ENCODE data around the gene CABP4.
"Not testable (repeated sequence)": the region's sequence is repeated elsewhere in the genome, so short reads cannot be mapped to it uniquely, and the experiment has no call there.

CABP4 gene

DNA sequence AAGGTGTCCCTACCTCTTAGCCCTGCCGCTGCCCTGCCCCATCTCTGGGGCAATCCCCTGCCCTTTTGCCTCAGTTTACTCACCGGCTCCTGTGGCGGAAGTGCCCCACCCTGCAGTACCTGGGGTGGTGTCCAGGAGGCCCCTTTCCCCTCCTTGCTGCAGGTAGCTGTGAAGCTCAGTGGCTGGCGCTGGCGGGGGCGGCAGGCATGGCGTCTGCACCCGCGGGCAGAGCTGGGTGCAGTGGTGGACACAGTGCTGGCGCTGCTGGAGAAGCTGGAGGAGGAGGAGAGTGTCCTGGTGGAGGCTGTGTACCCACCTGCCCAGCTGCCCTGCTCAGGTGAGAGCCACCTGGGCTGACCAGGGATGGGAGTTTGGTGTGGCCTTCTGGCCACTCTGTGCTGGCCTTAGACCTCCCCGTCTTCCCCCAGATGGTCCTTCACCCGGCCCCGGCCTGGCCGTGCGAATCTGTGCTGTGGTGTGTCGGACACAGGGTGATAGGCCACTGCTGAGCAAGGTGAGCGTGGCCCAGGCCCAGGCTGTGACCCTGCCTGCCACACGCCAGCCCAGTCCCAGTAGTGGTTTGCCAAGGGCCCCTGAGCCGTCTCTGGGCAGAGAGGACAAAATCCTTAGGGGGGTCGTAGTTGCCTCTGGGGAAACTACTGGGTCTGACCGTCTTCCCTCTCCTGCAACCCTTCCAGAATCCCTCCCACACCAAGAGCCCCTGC, 35.7 kb upstream of the CABP4 start:
- no peak for DNase-seq

DNA sequence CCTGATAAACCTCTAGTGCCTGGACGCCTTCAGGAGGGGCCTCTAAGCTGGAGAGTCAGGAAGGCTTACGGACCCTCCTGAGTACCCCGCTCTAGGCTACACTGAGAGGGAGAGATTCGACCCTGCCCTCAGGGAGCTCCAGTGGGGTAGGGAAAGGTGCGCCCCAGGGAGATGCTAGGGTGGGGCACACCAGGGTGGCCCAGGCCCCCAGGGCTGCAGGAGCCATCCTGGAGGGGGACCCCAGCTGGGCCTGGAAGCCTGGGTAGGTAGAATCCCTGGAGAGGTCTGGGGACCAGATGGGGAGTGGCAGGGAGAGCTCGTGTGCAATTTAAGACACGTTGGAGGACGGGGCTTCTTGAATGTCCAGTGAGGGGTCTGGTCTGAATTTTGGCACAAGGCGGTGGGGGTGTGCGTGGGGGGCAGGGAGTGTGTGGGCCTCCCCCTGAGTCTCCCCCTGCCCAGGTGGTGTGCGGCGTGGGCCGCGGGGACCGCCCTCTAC, 35.0 kb upstream of the CABP4 start:
- no peak for DNase-seq

DNA sequence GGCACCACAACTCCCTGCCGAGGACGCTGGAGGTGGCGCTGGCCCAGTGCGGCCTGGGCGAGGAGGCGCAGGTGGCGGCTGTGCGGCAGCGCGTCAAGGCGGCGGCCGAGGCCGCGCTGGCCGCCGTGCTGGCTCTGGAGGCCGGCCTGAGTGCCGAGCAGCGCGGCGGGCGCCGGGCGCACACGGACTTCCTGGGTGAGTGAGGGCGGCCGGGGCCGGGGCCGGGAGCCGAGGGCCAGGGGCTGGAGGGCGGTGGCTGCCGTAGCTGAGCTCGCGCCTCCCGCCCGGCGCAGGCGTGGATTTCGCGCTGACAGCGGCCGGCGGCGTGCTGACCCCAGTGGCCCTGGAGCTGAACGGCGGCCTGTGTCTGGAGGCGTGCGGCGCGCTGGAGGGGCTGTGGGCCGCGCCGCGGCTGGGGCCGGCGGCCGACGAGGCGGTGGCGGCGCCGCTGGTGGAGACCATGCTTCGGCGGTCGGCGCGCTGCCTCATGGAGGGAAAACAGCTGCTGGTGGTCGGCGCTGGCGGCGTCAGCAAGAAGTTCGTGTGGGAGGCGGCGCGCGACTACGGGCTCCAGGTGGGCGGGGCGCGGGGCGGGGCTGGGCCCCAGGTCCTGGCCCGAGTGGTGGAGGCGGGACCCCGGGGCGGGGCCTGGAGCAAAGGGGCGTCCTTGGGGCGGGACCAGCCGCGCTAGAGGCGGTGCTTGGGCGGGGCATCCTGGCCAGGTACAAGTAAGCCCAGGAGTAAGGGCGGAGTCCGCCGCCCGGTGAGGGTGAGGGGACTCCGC, 34.3 kb upstream of the CABP4 start:
- DNase-seq, result peak; percentile 99

DNA sequence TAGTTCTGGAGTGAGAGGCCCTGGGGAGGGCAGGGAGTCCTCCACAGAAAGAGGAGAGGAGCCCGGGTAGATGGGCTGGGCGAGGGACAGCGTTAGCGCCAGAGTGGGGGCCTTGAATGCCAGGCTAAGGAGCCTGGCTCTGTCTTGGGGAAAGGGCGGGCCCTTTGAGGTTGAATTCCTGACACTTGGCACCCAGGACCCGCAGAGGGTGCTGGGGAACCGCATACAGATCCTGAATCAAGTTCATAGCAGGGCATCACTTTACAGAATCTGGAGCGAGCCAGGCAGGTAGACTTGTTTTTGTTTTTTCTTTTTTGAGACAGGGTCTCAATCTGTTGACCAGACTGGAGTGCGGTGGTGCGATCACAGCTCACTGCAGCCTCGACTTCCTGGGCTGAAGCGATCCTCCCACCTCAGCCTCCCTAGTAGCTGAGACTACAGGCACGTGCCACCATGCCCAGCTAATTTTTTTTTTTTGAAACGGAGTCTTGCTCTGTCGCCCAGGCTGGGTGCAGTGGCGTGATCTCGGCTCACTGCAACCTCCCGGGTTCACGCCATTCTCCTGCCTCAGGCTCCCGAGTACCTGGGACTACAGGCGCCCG, 33.6 kb upstream of the CABP4 start:
- no peak for DNase-seq

DNA sequence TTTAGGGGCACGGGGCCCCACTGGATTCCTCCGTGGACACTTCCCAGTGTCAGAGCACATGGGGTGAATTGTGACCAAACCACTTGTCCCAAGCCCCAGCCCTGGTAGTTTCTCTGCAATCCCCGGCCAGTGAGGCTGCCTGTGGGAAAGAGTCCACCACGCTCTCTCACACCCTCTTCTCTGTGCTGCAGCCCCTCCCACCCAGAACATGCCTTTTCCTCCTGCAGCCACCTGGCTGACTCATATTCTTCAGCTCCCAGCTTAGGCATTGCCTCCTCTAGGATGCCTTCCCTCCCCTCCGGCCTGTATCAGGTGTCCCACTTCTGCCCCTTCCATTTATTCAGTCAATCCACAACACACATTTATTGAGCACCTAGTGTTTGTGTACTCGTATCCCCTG, 32.3 kb upstream of the CABP4 start:
- DNase-seq, result no peak

DNA sequence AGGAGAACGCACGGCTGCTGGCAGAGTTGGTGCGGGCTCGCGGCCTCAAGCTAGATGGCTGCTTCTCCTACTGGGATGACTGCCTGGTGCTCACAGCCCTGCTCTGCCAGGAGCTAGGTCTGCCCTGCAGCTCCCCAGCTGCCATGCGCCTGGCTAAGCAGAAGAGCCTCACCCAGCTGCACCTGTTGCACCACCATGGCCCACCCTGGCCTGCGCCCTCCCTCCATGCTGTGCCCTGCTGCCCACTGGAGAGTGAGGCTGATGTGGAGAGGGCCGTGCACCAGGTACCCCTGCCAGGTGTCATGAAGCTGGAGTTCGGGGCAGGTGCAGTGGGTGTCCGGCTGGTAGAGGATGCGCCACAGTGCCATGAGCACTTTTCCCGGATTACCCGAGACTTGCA, 31.7 kb upstream of the CABP4 start:
- DNase-seq, result no peak

DNA sequence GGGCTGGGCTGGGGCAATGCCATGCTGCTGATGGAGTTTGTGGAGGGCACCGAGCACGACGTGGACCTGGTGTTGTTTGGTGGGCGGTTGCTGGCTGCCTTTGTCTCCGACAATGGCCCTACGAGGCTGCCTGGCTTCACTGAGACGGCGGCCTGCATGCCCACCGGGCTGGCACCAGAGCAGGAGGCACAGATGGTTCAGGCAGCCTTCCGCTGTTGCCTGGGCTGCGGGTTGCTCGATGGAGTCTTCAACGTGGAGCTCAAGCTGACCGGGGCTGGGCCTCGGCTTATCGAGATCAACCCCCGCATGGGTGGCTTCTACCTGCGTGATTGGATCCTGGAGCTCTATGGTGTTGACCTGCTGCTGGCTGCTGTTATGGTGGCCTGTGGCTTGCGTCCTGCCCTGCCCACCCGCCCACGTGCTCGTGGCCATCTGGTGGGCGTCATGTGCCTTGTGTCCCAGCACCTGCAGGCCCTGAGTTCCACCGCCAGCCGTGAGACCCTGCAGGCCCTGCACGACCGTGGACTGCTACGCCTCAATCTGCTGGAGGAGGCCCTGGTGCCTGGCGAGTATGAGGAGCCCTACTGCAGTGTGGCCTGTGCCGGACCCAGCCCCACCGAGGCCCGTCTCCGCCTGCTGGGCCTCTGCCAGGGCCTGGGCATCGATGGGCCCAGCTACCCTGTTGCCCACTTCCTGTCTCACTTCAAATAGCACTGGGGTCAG, 31.1 kb upstream of the CABP4 start:
- DNase-seq, result no peak

DNA sequence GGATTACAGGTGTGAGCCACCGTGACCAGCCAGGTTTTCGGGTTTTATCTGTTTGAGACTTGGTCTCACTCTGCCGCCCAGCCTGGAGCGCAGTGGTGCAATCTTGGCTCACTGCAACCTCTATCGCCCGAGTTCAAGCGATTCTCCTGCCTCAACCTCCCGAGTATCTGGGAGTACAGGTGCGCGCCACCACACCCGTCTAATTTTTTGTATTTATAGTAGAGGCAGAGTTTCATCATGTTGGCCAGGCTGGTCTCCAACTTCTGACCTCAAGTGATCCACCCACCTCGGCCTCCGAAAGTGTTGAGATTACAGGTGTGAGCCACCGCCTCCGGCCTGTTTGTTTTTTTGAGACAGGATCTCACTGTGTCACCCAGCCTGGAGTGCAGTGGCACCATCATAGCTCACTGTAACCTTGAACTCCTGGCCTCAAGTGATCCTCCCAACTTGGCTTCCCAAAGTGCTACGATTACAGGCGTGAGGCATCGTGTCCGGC, 27.7 kb upstream of the CABP4 start:
- DNase-seq, result not testable (repeated sequence)

DNA sequence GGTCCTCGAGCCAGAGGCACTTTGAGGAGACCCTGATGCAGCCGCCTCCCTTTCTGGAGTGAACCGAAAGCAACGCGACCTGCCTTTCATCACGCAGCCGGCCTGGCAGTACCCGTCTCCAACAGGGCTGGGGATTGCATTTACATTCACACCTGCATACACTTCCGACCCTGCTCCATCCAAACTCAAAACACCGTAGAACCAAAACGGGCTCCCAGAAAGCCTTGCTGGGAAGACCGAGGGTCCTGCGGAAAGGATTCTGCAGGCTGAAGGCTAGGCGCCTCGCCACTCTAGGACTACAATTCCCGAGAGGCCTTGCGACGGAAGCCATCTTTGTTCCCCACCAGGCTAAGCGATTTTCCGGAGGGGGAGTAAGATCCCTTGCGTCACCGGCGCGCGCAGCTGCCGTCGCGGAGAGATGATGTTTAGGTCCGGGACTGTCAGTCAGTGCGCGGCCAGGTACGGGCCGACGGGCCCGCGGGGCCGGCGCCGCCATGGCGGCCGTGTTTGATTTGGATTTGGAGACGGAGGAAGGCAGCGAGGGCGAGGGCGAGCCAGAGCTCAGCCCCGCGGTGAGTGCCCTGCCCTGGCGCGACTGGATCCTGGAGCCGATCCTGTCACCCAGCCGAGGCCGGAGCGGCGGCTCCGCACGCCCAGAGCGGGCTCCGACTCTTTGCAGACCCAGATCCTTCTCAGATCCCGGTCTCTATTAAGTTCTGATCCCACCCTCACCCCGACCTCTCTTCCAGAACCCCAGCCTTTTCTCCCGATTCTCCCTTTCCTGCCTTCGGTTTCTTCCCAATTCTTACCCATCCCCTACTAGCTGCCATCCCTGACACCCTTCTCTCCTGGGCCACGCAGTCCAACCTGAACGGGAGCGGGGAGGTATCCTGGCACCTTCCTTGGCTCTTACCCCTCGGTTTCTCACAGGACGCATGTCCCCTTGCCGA, 26.8 kb upstream of the CABP4 start, which contains the start of gene RPS6KB2:
TSS of gene RPS6KB2 (plus strand) at position 443 of the 950 bp plus-strand sequence. CDS start at position 495, 52 bp downstream.
- peak; percentile 100 for DNase-seq

DNA sequence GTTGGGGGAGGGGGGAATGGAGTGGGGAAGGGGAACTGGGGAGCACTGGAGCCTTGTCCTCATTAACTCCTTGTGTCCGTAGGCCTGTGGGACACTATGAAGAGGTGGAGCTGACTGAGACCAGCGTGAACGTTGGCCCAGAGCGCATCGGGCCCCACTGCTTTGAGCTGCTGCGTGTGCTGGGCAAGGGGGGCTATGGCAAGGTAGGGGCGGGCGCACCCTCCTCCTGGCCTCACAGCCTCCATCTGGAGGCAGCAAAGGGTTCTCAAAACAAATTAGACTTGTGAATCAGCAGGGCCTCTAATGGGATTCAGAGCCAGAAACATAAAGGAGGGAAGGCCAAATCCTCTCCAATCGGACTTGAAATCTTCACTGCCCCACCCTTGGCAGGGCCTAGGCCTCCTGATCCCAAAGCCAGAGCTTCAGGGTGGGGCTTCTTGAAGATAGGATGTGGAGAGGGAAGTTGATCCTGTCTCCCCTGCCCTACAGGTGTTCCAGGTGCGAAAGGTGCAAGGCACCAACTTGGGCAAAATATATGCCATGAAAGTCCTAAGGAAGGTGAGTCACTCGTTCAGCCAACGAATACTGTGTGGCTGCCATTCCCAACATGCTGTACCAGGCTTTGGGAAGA, 26.0 kb upstream of the CABP4 start:
- DNase-seq, result no peak

DNA sequence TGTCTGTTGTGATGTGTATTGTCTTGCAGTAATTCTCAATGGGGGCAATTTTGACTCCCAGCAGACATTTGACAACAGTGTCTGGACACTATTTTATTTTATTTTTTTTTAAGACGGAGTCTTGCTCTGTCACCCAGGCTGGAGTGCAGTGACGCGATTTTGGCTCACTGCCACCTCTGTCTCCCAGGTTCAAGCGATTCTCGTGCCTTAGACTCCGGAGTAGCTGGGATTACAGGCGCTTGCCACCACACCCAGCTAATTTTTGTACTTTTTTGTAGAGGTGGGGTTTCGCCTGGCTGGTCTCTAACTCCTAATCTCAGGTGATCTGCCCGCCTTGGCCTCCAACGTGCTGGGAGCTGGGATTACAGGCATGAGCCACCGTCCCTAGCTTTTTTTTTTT, 25.4 kb upstream of the CABP4 start:
- no peak for DNase-seq

DNA sequence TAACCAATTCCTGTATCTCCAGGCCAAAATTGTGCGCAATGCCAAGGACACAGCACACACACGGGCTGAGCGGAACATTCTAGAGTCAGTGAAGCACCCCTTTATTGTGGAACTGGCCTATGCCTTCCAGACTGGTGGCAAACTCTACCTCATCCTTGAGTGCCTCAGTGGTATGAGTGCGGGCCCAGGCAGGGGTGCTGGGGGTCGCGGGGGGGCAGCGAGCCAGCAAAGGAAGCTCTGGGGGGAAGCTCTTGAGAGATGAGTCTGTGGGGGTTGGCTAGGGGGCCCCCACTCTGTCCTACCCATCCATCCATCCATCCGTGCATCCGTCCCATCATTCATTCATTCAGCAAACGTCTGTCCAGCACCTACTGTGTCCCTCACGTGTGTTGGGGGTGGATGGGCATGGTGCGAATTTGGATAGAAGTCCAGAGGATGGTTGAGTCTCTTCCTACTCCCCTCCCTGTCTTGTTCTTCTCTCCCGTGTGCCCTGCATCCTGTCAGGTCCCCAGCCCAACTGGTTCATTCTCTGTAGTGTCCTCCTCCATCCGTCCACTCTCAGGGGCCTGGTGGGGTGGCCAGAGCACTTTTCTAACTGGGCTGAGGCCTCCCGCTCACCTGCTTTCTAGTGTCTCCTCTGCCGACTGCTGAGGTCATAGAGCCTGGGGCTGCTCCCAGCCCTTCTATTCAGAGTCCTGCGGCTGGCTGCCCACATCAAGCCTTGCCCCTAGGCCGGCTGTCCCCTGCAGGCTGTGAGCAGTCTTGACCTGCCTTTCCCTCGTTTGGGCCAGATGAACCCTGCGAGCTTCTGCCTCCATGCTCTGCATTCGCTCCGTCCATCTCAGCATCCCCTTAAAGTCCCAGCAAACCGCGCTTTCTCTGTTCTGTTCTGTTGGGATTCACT, 23.6 kb upstream of the CABP4 start:
- DNase-seq, result no peak

DNA sequence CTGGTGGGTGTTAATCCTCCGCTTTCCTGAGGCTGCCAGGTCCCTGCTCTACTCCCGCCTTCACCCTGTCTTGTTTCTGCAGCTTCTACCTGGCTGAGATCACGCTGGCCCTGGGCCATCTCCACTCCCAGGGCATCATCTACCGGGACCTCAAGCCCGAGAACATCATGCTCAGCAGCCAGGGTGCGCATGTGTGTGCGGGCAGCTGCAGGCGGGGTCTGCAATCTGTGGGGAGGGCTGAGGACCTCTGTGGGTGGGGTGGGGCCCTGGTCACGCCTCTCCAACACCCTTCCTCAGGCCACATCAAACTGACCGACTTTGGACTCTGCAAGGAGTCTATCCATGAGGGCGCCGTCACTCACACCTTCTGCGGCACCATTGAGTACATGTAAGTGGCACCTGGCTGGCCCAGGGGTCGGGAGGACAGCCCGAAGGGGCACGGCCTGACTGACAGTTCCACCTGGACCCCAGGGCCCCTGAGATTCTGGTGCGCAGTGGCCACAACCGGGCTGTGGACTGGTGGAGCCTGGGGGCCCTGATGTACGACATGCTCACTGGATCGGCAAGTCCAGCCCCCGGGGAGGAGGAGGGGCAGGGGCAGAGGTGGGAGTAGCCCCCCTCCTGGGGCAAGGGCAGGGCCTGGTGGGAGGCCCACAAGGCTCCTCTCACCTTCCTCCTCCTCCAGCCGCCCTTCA, 22.4 kb upstream of the CABP4 start:
- DNase-seq, result no peak

DNA sequence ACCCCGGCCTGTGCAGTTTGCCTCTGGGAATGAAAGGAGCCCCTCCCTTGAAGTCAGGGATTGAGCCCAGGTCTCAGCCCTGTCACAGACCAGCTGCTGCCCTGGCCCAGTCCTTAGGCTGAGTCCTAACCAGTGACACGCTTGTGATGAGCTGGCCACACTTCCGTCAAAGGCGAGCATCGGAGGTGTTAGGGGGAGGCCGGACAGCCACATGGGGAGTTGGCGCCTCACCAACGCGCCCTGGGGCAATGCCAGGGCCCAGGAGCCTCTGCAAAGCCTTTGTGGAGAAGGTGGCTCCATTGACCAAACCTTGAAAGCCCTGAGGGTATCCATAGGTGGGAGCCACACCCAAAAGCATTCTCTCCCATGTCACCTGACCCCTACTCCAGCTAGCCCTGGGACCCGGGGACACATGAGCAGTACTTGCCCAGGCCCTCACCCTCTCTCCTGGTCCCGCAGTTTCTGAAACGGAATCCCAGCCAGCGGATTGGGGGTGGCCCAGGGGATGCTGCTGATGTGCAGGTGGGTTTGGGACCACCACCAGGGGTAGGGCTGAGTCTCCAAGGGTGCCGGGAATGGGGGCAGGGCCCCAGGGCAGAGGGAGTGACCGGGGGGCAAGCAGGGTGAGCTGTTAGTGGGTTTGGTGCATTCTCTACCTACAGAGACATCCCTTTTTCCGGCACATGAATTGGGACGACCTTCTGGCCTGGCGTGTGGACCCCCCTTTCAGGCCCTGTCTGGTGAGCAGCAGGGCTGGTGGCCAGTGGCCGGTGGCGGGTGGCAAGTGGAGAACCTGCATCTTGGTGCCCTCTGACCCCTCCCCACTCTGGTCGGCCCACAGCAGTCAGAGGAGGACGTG, 21.4 kb upstream of the CABP4 start:
- DNase-seq, result no peak

DNA sequence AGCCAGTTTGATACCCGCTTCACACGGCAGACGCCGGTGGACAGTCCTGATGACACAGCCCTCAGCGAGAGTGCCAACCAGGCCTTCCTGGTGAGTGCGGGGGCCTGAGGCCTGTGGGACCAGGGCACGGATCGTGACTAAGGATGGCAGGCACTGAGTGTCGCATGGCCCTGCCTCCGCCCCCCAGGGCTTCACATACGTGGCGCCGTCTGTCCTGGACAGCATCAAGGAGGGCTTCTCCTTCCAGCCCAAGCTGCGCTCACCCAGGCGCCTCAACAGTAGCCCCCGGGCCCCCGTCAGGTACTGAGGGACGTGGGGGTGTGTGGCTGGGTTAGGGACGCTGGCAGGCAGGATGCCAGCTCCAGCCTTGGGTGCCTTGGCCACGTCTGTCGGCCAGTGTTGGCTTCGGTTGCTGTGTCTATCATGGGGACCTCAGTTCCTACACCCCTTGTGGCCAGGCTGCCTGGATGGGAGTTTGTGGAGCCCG, 20.7 kb upstream of the CABP4 start:
- peak; percentile 73 for DNase-seq

DNA sequence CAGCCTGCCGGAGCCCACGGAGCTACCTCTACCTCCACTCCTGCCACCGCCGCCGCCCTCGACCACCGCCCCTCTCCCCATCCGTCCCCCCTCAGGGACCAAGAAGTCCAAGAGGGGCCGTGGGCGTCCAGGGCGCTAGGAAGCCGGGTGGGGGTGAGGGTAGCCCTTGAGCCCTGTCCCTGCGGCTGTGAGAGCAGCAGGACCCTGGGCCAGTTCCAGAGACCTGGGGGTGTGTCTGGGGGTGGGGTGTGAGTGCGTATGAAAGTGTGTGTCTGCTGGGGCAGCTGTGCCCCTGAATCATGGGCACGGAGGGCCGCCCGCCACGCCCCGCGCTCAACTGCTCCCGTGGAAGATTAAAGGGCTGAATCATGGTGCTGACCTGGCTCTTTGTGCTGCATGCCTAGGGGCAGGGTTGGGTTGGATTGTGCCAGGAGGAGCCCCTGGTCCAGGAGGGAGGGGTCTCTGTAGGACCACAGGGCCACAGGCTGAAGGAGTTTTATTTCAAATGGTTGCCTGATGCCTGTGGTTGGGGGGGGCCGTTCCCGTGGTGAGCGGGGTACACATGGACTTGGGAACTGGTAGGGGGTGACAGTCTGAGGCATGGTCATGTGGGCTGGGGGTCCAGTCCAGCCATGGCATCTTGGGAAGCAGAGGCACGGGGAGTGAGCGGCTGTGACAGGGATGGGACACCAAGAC, 20.0 kb upstream of the CABP4 start:
- peak; percentile 75 for DNase-seq

DNA sequence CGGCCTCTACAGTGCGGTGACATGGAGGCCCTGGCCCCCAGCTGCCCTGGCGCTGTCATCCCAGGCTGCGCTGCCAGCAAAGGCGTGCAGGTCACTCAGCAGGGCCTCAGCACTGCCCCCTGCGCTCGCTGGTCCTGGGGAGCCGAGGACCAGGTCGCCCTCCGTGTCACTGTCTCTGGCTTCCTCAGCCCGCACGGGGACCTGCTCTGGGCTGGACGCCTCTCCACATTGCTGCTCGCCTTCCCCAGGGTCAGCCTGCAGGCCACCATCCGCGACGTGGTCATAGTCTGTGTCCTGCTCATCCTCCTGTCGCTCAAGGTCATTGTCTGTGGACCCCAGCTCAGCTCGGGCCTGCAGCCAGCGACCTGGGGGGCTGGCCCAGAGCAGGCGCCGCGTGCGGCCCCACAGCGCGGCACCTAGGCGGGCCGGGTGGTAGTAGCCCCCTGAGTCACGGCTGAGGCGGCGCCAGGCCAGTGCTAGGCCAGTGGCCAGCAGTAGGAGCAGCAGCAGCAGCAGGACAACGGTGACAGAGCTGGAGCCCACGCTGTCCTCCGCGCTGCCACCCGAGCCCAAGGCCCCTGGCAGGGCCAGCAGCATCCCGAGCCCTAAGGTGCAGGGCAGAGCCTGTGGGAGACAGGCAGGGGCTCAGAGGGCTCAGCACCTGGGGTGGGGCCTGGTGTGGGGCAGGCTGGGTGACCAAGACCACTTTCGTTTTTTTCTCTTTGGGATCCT, 19.3 kb upstream of the CABP4 start:
- no peak for DNase-seq

Data from activated effector memory CD4-positive, alpha-beta T cell treated with anti-CD3 and anti-CD28 coated beads, Interleukin-2, amount 50 U/mL, for 16 hours (primary cell).